NCI-H69 (cell line): ENCODE data around the gene MYCL.

Source experiments
- DNase-seq: peaks from one replicate; lab custom pipeline; 2025; lab: John Stamatoyannopoulos, UW

The MYCL gene, protein sequence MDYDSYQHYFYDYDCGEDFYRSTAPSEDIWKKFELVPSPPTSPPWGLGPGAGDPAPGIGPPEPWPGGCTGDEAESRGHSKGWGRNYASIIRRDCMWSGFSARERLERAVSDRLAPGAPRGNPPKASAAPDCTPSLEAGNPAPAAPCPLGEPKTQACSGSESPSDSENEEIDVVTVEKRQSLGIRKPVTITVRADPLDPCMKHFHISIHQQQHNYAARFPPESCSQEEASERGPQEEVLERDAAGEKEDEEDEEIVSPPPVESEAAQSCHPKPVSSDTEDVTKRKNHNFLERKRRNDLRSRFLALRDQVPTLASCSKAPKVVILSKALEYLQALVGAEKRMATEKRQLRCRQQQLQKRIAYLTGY

DNA sequence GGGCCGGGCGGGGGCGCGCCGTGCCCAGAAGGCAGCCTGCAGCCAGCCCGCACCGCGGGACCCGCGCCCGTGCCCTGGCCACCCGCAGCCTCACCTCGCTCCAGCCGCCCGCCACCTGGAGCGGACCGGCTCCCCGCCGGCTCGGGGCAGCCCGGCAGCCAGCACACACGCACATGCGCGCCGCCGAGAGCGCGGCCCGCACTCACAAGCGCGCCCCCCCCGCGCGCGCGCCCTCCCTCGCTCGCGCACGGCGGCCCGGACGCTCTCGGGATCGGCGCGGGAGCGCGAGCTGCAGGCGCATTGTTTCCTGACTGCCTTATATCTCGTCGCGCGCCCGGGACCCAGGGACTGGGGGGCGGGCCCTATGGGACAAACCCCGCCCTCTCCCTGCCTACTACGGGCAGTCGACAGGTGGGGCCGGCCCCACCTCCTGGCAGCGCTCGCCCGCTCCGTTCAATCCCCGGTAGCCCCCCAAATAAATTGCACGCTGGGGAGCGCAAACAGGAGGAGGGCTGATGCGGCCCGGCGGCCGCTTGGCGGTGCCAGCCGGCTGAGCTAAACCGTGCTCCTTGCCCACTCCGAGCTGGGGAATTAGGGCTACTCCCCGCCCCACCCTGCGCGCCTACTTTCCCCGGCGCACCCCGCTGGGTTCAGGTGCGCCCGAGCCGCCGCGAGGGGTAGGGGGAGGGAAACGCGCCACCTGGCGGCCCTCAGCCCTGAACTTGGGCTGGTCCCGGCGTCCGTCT lies at the start of gene MYCL:
Gene MYCL, minus strand, starts transcription at position 204 of the 746 bp plus-strand sequence. CDS start 483 bp downstream, outside the sequence.
- peak; percentile 86 for DNase-seq

DNA sequence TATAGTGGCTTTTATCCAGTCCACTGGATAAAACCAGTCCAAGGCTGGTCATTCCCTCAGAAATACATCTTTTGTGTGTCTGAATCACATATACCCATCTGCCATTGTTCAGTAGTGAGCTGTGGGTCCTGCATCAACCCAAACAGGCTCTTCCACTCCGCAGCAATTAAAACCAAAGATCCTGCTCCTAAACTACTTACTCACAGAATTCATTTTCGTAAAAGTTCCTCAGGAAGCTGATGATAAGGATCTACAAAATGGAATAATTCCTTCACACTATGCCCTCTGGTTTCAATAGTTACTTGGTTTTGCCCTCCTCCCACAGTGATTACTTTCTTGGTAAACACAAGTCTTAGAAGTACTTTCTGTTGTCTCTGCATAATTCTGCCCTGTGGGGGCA lies 48.2 kb upstream of the MYCL start:
- no peak for DNase-seq

DNA sequence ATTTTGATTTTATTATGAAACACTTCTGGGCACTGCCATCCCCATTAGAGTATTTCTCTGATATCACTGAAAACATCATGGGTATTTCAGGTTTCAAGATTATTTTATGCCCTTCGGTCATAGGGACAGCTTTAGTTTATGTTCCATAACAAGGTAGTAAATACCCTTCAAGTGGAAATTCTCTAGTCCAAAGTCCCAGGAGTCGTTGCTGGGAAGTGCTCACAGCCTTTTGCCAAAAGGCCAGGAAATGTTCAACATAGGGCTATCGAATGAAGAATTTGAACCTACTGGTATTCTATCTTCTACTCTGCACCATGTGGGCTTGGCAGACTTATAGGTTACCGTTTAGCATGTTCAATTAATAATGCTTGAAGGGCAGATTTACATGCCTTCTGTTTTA lies 45.5 kb upstream of the MYCL start:
- DNase-seq: no peak

DNA sequence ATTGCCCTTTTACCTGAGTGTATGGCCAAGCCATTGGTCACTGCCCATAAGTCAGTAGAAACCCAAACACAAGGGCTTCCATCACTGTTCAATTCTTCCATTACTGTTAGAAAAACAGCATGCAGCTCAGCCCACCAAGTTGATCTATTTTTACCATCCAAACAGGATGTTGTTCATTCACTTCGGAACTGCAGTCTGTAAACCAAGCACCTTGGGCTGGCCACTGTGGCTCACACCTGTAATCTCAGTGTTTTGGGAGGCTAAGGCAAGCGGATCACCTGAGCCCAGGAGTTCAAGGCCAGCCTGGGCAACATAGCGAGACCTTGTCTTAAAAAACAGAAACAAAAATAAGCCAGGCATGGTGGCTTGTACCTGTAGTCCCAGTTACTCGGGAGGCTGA lies 44.5 kb upstream of the MYCL start:
- DNase-seq: no peak

DNA sequence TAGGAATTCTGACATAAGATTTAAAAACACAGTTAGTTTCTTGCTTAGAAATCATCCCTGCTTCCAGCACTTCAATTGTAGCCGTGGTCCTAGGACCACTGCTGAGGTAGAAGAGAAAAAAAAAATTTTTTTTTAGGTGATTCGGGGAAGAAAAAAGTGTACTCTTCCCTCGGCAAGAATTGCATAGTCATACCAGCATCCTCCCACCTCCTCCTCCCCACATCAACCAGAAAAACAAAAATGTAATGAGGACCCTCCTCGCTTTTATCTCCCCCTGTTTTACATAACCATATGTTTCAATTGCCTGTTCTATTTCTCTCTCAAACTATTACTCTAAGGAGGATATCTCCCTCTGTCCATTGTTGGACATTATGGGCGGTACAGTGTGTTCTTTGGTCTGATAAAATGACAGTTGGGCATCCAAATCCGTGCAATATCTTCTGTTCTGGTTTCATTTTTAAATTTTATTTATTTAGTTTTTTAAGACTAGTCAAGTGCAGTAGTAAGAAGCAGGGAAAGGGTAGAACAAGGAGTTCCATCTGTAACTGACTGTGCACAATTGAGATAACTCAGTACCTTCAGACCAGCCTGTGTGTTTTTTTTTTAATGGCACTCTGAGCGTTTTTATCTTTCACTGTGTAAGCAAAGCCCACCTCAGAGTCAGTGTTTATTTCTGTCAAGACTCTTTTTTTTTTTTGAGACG lies 42.8 kb upstream of the MYCL start:
- DNase-seq: no peak

DNA sequence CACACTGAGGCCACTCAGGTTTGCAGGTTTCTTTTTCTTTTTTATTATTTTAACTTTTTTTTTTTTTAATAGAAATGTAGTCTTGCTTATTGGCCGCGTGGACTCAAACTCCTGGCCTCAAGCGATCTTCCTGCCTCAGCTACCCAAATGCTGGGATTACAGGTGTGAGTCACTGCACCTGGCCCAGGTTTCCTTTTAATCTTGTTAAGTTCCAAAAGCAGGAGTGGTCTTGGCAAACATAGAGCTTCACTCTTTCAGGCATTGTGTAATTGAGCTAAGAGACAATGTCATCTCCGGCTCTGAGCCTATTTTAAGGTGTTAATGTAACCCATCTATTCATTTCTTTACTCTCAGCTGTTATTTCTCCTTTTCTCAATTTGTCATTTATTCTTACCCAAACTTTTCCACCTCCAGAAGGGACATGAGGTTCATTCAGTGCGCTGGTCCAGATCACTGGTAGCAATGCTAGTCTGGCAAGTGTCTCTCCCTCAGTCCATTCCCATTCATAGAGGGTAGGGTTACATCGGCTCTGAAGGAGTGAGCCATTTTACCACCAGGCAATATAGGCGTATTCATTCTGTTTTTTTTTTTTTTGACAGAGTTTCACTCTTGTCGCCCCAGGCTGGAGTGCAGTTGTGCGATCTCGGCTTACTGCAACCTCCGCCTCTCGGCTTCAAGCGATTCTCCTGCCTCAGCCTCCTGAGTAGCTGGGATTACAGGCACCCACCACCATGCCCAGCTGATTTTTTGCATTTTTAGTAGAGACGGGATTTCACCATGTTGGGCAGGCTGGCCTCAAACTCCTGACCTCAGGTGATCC lies 42.0 kb upstream of the MYCL start:
- DNase-seq: peak; percentile 19

DNA sequence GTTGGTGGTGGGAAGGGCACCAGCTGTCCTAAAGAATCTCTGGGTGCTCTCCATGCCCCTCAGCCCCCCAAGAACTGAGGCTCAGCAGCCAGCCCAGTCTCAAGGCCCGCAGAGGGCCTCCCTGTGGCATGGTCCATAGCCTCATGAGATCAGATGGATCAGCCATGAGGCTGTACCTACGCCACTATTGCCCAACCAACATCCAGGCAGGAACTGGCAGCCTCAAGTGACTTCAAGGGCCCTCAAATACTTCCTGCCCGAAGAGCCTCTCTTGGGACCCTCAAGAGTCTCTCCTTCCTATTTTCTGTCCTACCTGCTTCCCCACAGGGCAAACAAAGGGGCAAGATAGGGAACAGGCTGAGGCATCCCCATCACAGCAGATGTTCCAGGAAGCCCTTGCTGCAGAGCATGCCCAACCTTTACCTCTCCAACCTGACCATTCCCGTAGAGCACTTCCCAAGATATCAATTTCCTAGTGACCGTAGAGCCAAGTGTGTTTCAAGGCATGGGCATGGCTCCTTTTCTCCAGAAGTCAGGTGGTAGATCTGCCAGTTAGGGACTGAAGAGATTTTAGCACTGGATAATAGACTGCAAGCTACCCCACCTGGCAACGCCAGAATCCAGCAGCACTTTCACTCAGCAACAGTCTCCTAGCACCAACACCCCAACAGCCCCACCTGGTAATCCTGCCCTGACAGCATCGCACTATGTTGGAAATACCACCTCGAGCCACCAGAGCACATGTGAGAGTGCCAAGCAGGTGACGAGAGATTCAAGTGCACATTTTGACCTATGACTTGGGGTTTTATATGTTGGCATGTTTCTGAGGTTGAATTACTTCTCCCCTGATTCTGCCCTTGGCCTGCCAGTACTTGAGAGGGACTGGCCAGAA lies 39.5 kb upstream of the MYCL start:
- no peak for DNase-seq

DNA sequence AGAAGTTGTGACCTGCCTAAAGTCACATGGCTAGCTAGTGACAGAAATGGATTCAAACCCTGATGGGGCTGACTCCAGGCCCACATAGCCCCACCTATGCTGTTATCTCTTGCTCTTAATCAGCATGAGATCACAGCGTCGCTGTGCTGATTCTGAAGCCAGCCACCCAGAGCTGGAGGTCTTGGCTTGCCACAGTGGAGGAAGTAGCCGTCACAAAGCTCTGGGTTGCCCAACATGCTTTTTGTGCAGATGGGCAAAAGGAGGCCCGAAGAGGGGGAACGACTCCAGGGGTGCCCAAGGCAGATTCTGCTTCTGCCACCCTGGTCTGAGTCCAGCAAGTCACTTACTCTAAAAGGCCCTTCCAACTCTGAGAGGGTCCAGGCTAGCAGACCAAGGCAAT lies 38.5 kb upstream of the MYCL start:
- DNase-seq: no peak

DNA sequence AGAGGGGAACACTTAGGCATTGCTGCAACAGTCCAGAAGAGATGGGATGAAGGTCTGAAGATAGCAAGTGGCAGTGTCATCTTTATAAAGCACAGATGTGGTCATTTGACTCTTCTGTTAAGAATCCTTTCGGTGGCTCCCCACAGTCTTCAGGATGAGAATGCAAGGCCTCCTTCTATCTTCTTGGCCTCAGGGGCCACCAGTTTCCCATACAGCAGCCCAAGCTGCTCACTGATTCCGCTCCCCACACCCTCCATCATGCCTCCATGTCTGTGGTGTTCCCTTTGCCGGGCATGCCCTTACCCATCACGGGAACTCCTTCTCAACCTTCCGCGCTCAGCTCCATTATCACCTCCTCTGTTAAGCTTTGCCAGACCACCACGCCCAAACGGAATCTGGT lies 37.1 kb upstream of the MYCL start:
- DNase-seq: no peak

DNA sequence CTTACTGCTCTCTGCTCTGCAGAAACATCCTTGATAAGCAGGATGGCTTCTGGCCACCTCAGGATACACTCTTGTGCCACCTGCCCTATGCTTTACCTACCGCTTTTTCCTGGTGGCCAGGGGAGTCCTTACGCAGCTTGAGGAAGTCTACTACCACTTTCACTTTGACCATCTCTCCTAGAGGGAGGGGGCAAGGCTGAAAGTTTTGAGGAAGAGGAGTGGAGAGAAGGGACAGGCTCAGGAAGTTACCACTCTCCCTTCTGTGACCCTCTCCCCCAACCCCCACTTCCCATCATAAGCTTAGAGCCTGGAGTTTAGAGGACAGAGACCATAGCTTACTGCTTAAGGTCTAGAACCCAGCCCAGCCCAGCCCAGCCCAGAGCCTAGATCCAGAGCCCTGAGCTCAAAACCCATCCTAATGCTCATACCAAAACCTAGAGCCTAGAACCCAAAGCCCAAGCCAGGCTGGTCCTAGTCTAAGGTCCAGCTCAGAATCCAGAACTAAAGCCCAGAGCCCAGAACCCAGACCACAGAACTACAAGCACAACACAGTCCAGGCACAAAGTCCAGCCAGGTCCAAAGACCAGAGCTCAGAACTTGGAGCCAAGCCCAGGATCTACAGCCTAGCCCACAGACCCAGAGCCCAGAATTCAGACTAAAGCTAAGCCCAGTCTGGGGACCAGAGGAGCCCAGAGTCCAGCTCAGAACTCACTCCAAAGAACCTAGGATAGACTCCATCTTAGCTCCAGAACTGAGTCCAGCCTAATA lies 35.2 kb upstream of the MYCL start:
- DNase-seq: no peak

DNA sequence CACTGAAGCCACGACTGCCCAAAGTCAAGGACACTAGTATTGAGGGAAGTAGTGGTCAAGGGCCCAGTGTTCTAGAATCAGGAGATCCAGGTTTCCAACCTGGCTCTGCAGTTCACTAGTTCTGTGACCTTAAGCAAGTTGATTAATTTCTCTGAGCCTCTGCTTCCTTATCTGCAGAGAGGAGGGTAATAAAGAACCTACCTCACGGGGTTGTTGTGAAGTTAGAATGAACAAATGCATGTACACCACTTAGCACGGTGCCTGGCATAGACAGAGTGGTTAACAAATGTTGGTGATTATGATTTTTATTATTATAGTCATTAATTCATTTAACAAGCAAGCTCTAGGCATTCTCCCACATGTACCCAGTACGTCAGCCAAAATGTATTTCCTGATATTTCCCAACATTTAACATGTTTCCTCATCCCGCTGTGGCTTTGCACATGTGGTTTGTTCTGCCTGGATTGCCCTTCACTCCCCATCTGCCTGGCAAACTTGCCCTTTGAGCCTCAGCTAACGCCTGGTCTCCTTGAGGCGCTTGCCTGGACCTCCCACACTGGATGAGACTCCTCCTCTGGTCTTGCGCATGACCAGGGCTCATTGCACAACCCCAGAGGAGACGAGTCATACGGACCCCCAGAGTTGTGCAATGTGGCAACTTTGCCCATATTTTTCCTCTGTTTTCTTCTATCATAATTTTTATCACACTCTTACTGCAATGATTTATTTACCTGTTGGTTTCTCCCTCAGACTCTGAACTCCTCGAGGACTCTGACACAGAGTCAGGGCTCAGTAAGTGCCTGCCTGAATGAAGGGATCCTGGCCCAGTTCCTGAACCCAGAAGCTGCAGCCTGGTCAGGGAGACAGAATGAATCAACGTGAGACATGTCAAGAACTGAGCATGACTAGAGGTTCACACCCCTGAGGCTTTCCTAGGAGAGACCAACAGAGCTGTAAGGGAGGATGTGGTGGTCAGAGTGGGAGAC lies 32.5 kb upstream of the MYCL start:
- DNase-seq: no peak

DNA sequence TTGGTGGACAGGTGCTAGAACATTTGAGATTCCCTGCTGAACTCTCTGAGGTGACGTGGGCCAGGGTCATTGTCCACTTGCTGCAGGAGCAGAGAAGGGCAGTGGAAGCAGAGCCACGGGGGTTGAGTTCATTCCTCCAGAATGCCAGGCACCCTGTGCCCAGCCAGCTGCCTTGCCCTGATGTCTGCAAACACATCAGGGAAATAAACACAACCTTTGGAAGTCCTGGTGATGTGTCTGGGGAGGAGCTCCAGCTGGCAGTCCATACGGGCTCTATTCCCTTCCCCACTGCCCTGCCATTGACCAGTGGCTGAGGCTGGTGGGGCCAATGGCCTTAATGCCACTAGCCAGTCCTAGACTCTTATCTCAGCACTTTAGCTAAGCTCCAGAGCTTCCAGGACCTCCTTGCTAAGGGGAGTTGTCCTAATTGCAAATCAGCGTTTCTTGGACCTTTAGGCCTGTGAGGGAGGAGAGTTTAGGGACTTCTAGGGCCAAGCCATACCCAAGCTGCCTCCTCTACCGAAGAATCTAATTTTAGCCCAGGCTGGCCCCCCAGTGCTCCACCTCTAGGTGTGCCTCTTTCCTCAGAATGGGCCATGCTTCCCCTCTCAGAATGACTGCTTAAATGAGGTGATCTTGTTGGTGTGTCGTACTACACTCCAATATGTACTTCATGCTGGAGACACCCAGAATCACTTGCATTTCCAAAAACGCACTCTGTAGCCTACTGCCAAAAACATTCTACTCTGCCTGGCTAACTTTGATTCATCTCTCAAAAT lies 27.3 kb upstream of the MYCL start:
- DNase-seq: no peak

DNA sequence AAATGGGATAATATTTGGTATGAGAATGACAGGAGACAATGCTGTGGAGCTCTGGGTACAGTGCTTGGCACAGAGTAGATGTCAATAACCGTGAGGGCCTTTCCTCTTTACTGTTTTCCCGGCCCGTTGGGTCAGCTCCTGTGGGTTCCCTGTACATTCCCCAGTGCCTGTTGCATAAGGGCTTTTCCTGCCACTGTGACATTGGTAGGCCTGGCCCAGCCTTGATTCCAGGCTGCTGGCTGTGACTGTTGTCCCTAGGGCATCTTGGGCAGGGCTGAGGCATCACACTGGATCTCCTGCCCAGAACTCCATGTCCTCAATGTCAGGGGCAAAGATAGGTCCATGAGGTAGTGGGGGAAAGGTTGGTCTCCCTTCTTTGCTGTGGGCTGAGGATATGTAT lies 25.8 kb upstream of the MYCL start:
- no peak for DNase-seq

DNA sequence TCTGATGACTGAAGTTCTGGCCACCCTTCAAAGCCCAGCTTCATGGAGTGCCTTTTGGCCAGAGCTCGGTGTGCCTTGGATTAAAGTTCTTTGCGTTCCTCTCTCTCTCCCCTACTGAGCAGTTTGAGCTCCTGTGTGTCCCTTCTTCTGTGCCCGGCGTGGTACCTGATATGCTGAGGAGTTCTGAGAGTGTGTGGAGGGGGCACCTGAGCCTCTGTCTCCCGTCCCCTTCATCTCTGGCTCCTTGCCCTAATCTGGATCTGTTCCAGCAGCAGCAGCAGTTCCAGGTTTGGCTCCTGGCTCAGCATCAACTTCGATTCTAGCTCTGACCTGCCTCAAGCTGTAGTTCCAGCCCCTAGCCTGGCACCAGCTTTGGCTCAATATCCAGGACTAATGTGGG lies 25.1 kb upstream of the MYCL start:
- DNase-seq: peak; percentile 18

DNA sequence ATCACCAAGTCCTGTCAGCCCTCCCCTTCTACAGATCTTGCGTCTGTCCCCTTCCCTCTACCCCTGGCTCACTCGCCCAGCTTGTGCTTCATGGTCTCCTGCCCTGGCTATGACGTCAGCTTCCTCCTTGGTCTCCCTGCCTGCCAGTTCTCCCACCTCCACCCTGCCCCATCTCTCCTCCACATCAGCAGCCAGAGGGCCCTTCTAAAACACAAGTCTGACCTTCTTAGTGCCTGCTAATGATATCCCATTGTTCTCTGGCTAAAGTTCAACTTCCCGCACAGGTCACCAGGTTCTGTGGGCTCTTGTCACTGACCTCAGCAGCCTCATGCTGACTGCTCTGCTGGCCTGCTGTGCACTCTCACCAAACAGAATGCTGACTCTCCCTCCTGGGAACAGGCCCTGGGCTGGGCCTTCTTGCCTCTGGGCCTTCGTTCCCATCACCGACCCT lies 24.7 kb upstream of the MYCL start:
- no peak for DNase-seq

DNA sequence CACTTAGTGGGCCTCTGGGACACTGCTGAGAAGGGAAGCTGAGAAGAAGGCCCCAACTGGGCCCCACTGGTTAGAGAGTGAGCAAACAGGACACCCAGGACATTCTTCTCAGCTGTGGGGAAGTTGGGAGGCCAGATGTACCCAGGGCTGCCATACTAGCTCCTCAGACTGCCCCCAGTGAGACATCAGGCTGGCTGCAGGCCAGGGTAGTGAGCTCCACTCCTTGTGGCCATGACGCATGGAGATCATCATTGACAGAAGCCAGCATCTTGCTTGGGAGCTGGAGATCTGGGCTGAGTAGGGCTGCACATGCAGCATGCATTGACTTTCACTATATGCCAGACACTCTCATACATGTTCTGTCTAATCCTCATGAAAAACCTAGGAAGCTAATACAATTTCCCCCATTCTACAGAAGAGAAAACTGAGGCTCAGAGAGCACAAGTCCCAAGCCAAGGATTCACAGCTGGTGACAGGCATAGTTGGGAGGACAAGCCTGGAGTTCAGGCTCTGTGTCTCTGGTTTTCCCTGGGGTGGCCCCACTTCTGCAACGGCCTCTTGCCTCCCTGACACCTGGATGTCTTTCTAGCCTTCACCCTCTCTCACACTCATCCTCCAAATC lies 24.1 kb upstream of the MYCL start:
- DNase-seq: no peak

DNA sequence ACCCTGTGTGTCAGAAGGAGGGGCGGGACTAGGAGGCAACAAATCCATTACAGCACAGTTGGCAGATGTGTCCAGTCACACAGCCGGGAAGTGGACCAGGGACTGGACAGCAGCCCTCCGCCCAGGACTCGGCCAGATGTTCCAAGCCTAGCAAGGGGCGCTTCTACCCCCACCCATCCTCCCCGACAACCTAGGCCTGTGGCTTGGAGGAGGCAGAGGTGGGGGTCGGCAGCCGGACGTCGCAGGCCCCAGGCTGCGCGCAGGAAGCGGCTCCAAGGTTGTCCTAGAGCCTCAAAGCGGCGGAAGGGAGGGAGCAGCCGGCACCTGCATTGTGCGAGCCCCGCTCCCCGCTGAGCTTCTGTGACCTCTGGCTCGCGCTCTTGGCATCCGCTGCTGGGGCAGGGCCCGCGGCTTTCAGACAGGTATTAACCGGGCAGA lies 20.6 kb upstream of the MYCL start:
- peak; percentile 81 for DNase-seq

DNA sequence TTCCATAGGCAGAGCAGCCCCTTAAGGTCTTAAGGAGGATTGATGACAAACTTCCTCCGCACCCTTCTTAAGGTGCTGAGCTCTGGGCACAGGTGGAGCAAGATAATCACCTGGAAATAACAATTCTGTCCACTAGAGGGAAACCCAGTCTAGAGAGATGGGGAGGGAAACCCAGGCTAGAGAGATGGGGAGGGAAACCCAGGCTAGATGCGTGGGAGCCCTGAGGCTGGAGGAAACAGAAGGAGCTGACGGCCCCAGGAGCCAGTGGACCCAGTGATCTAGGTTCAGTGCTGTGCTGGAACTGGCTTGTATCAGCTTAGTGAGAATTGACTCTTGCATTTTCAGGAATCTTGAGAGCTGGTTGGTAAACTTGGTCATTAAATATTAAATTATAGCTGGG lies 17.8 kb upstream of the MYCL start:
- peak; percentile 81 for DNase-seq
